T follicular helper cell (primary cell): ENCODE results near the gene TFAM.

Experiments used
- DNase-seq: peaks from one replicate; pipeline ENCODE4 v3.0.0-alpha.2; 2020; ENCODE audit warnings: low read depth

Gene TFAM

GRCh38 chr10:58433571-58433970 lies 48.4 kb downstream of the TFAM start:
- no peak for DNase-seq

GRCh38 chr10:58435297-58435985 lies 50.2 kb downstream of the TFAM start:
- no peak for DNase-seq

GRCh38 chr10:58436071-58436470 lies 50.9 kb downstream of the TFAM start:
- no peak for DNase-seq

GRCh38 chr10:58438340-58438871 lies 53.2 kb downstream of the TFAM start:
- DNase-seq = no peak

- DNase-seq = no peak
These were observed 53.8 kb downstream of the TFAM start for GRCh38 chr10:58438986-58439385.

- DNase-seq = no peak
These were observed 54.6 kb downstream of the TFAM start for GRCh38 chr10:58439632-58440364.

GRCh38 chr10:58440484-58440883 lies 55.3 kb downstream of the TFAM start:
- DNase-seq = no peak

GRCh38 chr10:58444321-58444720 lies 59.1 kb downstream of the TFAM start:
- no peak for DNase-seq

GRCh38 chr10:58444876-58445275 lies 59.7 kb downstream of the TFAM start:
- DNase-seq = no peak

GRCh38 chr10:58448121-58448935 lies 63.1 kb downstream of the TFAM start:
- DNase-seq = no peak
